GM18867 (cell line): ENCODE data around the gene SERPIND1.

Experiments used
- ATAC-seq: cut with Tn5 transposase; IDR thresholded peaks from one replicate; pipeline ENCODE4 v1.9.1; 2021; ENCODE audit warnings: mild to moderate bottlenecking, moderate library complexity; ENCODE audit not compliant: unreplicated experiment

SERPIND1 gene

DNA sequence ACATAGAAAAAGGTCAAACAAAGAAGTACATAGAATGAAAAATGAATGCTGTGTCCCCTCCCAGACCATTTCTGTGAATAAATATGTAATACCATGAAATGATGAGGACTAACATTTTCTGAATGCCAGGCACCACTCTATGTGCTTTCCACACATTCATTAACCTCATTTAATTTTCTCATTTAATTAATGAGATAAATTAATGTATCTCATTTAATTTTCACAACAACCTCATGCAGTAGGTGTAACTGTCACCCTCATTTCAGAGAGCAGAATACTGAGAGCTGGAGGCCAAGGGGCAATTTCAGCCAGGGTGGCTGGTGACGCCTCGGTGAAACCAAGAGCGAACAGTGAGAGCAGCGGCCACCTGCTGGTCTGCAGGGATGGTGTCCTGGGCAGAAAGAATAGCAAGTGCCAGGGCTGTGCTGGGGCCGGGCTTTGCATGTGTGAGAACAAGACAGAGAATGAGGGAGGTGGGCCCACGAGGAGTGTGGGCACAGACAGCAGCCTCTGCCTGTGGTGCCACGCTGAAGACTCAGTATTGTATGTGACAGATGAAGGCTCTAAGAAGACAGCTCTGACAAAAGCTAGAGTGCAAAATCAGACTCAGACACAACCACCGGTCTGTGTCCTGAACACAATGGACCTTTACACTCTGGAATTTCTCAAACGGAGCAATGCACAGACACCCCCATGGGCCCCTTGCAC lies 1.8 kb upstream of the SERPIND1 start:
- no peak for ATAC-seq

DNA sequence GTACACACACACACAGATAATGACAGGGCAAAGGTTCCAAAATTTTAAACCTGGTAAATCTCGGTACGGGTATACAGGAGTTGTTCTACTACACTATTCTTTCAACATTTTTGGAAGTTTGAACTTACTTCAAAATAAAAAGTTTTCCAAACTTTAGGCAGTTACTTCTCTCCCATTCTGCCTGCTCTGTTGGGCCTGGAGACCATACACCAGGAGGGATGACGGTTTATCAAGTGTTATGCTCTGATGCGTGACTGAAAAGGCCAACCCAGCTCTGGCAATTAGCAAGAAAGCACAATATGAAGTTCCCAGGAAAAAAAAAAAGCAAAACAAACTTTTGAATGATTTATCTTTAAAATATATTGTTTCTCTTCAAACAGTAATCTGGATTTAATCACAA lies 969 bp downstream of the SERPIND1 start:
- no peak for ATAC-seq

DNA sequence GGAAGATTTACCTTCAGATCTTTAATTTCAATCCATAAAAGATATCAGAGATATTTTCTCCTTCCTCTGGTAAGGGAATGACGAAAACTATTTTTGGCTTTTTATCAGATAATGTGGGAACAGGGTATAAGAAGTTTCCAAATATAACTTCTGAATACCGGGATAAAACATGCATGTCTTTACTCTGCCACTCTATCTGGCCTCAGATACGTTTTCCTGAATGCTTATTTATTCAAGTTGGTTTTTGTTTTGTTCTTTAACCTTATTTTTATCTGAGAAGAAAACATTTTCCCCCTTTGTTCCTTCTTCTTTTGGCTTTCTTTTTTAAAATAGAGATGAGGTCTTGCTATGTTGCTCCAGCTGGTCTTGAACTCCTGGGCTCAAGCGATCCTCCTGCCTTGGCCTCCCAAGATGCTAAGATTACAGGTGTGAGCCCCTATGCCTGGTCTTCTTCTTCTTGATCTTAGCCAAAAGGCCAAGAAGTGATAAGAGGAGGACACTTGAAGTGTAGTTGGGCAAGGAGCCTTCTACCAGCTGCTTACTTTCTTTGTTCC lies 1.5 kb downstream of the SERPIND1 start:
- ATAC-seq: no peak

DNA sequence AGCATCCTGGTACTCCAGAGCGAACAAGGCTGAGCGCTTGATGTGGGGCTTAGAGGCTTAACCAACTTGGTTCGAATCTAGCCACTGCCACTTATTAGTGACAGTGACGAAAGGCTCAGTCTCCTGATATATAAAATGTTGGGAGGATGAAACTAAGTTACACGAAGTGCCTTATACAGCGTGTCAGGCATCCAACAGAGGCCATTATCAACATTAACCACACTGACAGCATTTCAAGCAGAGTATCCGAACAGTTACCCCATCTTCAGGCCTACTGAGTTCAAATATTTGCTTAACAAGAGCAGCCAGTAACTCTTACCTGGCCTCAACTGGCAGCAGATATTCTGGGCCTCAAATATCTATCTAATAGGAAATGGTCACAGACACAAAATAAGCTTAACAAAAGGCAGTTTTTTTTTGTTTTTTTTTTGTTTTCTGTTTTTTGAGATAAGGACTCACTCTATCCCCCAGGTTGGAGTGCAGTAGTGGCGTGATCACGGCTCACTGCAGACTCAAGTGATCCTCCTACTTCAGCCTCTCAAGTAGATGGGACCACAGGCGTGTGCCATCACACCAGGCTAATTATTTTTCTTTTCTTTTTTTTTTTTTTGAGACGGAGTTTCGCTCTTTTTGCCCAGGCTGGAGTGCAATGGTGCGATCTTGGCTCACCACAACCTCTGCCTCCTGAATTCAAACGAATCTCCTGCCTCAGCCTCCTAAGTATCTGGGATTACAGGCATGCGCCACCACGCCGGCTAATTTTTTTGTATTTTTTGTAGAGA lies 2.9 kb downstream of the SERPIND1 start:
- ATAC-seq: no peak

DNA sequence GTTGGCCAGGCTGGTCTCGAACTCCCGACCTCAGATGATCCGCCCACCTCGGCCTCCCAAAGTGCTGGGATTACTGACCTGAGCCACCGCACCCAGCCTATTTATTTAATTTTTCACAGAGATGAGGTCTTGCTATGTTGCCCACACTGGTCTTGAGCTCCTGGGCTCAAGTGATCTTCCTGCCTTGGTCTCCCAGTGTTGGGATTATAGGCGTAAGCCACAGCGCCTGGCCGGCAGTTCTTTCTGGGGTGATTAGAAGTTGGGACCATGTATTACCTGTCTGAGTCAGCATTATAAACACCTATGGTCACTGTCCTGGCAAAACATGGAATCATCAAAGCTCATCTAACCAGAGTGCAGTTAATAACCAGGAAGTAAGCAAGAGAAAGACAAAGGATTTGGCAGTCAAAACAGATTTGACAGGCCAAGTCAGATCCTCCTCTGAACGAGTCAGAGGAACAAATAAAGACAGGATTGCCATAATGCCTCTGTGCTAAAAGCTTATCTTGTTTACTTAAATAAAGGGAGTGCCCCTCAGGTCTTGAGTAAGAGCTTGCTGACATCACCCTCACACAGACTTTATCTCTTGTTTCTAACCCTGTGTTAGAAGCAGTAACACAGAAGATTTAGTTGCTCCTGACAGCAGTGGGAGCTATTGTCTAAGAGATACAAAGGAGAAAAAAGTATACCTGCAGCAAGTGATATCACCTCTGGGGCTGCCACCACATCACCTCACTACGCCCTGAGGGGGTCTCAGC lies 3.7 kb downstream of the SERPIND1 start:
- ATAC-seq: no peak

DNA sequence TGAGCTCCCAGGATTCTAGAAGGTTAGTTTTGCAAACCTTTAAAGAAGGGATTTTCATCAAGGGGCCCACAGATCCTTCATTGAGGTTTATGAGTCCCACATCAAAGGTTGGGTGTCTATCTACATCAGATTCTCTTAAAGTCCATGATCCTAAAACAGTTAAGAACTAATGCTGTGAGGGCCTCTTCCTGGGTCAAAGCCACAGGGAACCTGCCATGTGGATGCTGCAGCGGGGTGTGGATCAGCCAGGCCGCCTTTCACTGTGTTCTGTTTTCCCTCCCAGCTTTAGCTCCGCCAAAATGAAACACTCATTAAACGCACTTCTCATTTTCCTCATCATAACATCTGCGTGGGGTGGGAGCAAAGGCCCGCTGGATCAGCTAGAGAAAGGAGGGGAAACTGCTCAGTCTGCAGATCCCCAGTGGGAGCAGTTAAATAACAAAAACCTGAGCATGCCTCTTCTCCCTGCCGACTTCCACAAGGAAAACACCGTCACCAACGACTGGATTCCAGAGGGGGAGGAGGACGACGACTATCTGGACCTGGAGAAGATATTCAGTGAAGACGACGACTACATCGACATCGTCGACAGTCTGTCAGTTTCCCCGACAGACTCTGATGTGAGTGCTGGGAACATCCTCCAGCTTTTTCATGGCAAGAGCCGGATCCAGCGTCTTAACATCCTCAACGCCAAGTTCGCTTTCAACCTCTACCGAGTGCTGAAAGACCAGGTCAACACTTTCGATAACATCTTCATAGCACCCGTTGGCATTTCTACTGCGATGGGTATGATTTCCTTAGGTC lies 5.3 kb downstream of the SERPIND1 start:
- no peak for ATAC-seq

DNA sequence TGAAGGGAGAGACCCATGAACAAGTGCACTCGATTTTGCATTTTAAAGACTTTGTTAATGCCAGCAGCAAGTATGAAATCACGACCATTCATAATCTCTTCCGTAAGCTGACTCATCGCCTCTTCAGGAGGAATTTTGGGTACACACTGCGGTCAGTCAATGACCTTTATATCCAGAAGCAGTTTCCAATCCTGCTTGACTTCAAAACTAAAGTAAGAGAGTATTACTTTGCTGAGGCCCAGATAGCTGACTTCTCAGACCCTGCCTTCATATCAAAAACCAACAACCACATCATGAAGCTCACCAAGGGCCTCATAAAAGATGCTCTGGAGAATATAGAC lies 5.9 kb downstream of the SERPIND1 start:
- ATAC-seq: no peak

DNA sequence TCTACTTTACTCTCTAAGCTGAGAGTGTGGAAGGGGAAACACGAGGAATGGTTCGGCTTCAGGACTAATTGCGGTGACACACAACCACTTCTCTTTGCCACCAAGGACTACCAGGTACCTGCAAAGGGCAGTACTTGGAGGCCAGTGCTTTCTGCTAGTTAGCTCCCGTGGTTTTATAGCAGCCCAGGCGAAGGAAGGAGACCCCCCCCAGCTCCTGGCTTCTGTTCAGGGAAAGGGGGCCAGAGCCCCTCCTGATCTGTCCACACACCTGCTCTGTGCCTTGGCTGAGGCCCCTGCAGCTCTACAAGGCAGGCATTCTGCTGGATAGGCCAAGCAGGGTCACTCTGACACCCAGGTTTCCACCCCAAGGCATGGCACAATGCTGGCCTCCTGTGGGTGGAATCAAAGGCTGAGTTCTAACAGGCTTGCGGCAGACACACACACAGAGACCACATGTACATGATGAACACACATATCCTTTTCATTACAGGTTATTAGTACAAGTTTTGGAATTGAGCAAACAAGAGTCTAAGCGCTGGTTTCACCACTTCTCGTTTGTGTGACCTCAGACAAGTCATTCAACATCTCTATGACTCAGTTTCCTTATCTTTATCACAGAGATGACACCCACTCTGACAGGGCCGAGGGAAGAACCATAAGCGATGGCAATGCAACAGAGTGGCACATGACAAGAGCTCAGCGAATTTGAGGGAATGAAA lies 7.5 kb downstream of the SERPIND1 start:
- no peak for ATAC-seq

DNA sequence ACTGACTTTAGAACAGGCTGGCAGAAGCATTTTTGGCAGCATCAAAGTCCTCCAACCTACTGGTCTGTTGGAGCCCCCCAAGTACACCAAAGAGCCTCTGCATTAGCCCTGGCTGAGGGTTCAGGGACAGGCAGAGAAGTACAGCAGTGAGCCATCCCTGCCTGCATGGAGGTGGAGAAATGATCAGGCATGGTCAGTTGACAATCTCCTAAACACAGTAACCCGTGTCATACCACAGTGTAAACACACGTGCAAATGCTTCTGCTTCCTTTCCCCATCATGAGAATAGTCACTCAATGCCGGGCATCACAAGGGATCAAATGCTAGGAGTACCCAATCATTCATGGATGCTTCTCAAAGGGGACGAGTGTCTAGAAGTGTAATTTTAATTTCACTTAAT lies 8.2 kb downstream of the SERPIND1 start:
- no peak for ATAC-seq

DNA sequence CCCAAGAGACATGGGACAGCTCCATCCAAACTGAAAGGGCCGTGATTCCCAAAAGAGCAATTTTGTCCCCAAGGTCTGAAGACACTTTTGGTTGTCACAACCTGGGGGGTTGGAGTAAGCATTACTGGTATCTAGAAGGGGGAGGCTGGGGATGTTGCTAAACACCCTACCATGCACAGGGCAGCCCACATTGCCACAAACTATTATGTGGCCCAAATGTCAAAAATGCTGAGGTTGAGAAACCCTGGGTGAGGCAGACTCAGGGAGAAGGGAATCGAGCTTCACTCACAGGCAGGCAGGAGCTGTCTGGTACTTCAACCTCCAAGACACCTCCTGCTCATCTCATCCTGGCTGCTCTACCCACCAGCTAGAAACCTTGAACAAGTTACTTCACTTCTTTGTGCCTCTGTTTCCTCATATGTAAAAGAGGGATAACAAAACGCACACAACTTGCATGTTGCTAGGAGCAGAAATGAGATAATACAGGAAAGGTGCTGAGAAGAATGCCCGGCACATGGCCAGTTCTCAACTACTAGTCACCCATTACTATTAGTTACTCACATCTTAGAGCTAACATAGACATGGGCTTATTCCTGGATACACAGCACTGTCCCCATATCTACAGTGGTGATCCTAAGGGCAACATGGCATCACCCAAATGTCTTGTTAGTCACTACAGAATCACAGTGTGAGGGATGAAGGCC lies 8.8 kb downstream of the SERPIND1 start:
- ATAC-seq: no peak

DNA sequence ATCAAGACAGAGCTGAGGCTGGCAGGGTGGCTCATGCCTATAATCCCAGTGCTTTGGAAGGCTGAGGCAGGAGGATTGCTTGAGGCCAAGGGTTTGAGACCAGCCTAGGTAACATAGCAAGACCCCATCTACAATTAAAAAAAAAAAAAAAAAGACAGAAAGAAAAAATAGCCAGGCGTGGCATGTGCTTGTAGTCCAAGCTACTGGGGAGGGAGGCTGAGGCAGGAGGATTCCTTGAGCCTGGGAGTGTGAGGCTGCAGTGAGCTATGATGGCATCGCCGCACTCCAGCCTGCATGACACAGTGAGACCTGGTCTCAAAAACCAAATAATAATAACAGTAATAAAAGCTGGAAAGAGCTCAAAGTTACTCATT lies 9.4 kb downstream of the SERPIND1 start:
- ATAC-seq: no peak

DNA sequence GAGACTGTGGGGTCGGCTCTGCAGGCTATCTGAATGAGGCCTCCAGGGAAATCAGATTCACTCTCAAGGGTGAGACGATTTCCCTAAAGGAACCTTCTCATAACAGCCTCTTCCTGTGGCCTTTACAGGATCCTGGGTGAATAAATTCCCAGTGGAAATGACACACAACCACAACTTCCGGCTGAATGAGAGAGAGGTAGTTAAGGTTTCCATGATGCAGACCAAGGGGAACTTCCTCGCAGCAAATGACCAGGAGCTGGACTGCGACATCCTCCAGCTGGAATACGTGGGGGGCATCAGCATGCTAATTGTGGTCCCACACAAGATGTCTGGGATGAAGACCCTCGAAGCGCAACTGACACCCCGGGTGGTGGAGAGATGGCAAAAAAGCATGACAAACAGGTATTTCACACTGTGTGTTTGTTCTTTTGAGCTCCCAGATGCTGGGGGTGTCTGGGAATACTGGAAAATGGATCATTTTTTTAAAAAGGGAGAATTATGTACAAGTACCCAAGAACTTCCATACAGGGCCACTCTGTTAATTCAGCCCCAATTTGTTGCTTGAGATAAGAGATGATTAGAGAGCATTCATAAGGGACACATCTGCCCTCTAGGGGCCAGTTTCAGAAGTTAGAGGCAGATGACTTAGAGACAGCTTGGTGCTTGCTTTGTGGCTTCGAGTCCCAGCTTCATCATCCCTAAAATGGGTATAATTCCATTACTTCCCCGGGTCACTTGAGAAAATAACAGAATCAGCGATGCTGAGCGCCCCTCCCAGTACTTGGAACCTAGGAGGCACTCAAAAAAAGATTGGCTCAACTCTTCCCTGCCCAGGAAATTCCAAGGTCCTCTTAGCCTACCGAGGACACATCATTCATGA lies 10.2 kb downstream of the SERPIND1 start:
- no peak for ATAC-seq

DNA sequence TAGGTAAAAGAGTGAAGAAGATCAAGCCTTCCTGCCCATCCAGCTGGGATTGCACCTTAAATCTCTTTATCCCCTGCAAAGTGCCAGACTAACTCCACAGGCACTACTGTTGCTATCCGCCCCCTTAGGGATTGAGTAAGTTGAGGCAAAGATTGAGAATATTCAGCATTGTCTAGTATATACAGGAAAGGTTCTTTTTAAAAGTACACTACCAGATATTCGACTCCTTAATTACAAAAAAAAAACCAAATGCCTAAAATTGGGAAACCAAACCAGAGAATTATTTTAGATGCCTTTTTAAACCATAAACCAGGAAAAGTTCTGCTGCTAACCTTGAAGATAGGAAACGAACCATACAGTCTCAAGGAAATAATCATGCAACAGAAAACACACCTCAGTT lies 11.5 kb downstream of the SERPIND1 start:
- ATAC-seq: no peak

DNA sequence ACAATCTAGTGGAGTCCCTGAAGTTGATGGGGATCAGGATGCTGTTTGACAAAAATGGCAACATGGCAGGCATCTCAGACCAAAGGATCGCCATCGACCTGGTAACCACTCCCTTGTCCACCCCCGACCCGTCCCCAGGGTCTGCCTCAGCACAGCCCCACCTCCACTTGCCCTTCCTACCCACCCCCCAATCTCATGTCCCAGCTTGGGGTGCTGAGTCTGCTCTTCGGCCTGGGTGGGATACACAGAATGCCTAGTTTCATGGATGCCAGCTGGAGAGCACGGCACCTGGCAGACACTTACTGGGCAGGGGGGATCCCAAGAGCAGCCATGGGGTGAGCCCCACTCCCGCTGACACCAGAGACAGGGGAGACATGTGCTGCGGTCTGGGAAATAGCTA lies 12.1 kb downstream of the SERPIND1 start:
- no peak for ATAC-seq

DNA sequence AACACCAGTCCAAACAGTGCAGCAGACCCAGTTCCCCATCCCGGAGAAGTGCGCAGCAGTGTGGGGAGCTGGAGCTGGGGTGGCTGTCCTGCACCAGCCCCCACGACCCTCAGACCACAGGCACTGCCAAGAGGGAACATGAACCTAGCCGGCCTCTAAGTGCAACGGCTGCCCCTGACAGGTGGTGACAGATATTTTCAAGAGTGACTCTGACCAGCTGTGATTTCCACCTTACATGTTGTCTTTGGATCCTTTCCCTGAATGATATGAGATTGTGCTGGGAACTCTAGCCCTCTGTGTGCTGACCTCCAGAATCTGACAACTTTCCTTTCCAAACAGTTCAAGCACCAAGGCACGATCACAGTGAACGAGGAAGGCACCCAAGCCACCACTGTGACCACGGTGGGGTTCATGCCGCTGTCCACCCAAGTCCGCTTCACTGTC lies 12.6 kb downstream of the SERPIND1 start:
- no peak for ATAC-seq

DNA sequence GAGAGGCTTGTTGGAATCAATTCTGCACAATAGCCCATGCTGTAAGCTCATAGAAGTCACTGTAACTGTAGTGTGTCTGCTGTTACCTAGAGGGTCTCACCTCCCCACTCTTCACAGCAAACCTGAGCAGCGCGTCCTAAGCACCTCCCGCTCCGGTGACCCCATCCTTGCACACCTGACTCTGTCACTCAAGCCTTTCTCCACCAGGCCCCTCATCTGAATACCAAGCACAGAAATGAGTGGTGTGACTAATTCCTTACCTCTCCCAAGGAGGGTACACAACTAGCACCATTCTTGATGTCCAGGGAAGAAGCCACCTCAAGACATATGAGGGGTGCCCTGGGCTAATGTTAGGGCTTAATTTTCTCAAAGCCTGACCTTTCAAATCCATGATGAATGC lies 13.3 kb downstream of the SERPIND1 start:
- ATAC-seq: no peak

DNA sequence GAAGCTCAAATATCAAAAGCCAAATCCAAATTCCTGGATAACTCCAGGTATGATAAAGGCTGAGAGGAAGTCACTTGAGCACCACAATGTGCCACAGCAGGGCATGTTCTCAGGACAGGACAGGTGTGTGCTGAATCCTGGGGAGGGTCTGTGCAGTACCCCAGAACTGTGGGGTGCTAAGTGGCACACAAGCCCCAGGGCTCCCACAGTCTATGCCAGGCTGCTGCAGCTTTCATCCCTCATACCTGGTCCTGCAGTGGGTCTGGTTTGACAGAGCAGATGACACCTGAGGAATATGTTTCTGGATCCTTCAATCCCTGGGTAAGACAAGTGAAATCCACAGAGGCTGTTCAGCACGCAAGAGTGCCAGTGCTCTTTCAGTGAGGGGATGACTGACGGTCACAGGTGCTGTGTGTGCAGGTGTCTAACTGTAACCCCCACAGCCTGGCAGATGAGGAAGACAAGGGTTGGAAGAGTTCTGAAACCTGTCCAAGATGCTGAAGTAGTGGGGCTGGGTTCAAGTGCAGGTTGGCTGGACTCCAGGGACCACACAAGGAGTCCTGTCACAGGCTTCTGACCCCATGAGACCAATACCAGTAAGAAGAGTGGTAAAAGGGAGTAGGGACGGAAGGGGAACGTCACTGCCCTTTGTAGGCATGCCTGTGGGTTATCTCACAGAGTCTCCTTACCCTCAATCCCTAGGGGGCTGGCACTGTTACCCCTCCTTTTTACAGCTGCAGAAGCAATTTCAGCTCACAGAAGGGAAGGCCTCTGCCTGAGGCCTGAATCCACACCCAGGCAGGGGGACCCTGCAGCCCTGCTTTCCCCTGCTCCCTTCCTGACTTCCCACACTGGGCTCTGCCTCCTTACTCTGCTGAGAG lies 14.1 kb downstream of the SERPIND1 start:
- ATAC-seq: no peak
